Stomach smooth muscle (tissue), 2 donors: ENCODE measurements around the gene IL31RA.

Experiments used
- H3K27ac ChIP-seq: one replicate; pipeline ENCODE4 v1.7.0; 2013; ENCODE audit warnings: mild to moderate bottlenecking, low read length, inconsistent platforms
- H3K27me3 ChIP-seq, 2 donors: one replicate each; pipeline ENCODE4 v1.7.0; 2013; ENCODE audit warnings: low read length in 2 of 2; ENCODE audit not compliant: insufficient read depth in 2 of 2, control insufficient read depth in 1 of 2
- H3K36me3 ChIP-seq, 2 donors: one replicate each; pipeline ENCODE4 v1.7.0; 2013; ENCODE audit warnings: low read length in 2 of 2; ENCODE audit not compliant: control insufficient read depth in 2 of 2, insufficient read depth in 2 of 2
- H3K4me1 ChIP-seq: one replicate; pipeline ENCODE4 v1.7.0; 2013; ENCODE audit warnings: low read length; ENCODE audit not compliant: control insufficient read depth, insufficient read depth
- H3K4me3 ChIP-seq, 2 donors: one replicate each; pipeline ENCODE4 v1.7.0; 2013; ENCODE audit warnings: low read length in 2 of 2
- H3K9ac ChIP-seq, 2 donors: one replicate each; pipeline ENCODE4 v1.7.0; 2013; ENCODE audit warnings: low read length in 2 of 2, mild to moderate bottlenecking in 1 of 2
- H3K9me3 ChIP-seq, 2 donors: one replicate each; pipeline ENCODE4 v1.7.0; 2013; ENCODE audit warnings: low read length in 2 of 2; ENCODE audit not compliant: control insufficient read depth in 2 of 2
- donor health status: healthy.
- donor health status: Pancreatic carcinoma.

IL31RA gene

GRCh38 chr5:55880453-55880852 is 29.3 kb downstream of the IL31RA start:
- no peaks in the 10 kb centered on the region for H3K4me1 ChIP-seq
- H3K9me3 ChIP-seq, result no peaks in the 10 kb centered on the region
- no peaks in the 10 kb centered on the region for H3K36me3 ChIP-seq
- no peak overlapping the region for H3K27ac ChIP-seq
- no peak overlapping the region for H3K4me3 ChIP-seq
- H3K9ac ChIP-seq, result no peak overlapping the region
- H3K27me3 ChIP-seq, result no peaks in the 10 kb centered on the region

- no peak overlapping the region for H3K9ac ChIP-seq
- no peaks in the 10 kb centered on the region for H3K27me3 ChIP-seq
- no peak overlapping the region for H3K27ac ChIP-seq
- no peaks in the 10 kb centered on the region for H3K36me3 ChIP-seq
- no peaks in the 10 kb centered on the region for H3K4me1 ChIP-seq
- no peaks in the 10 kb centered on the region for H3K9me3 ChIP-seq
- H3K4me3 ChIP-seq, result no peak overlapping the region
Measured at GRCh38 chr5:55885359-55885758, 34.2 kb downstream of the IL31RA start.

GRCh38 chr5:55888205-55888604 is 37.0 kb downstream of the IL31RA start:
- Histone ChIP-seq H3K9me3 (no peaks in the 10 kb centered on the region), H3K4me1 (no peaks in the 10 kb centered on the region), H3K27me3 (no peaks in the 10 kb centered on the region), H3K27ac (no peak overlapping the region), H3K36me3 (no peaks in the 10 kb centered on the region), H3K9ac (no peak overlapping the region), H3K4me3 (no peak overlapping the region)

- H3K4me3 ChIP-seq, result no peak overlapping the region
Measured at GRCh38 chr5:55892479-55892878, 41.3 kb downstream of the IL31RA start.

GRCh38 chr5:55894135-55894534 is 43.0 kb downstream of the IL31RA start:
- no peak overlapping the region for H3K4me3 ChIP-seq
- H3K9me3 ChIP-seq, result no peaks in the 10 kb centered on the region
- no peak overlapping the region for H3K9ac ChIP-seq
- H3K36me3 ChIP-seq, result no peaks in the 10 kb centered on the region
- no peaks in the 10 kb centered on the region for H3K27me3 ChIP-seq
- no peaks in the 10 kb centered on the region for H3K4me1 ChIP-seq
- H3K27ac ChIP-seq, result no peak overlapping the region

More at GRCh38 chr5:55892479-55892878, 41.3 kb downstream of the IL31RA start:
- H3K4me1 ChIP-seq, result no peaks in the 10 kb centered on the region
- H3K9ac ChIP-seq, result no peak overlapping the region
- H3K9me3 ChIP-seq, result no peaks in the 10 kb centered on the region
- H3K27me3 ChIP-seq, result no peaks in the 10 kb centered on the region
- no peaks in the 10 kb centered on the region for H3K36me3 ChIP-seq
- no peak overlapping the region for H3K27ac ChIP-seq

GRCh38 chr5:55895346-55895745 is 44.2 kb downstream of the IL31RA start:
- no peak overlapping the region for H3K9ac ChIP-seq
- no peaks in the 10 kb centered on the region for H3K9me3 ChIP-seq
- no peaks in the 10 kb centered on the region for H3K27me3 ChIP-seq
- H3K4me3 ChIP-seq, result no peak overlapping the region
- H3K4me1 ChIP-seq, result no peaks in the 10 kb centered on the region
- no peaks in the 10 kb centered on the region for H3K36me3 ChIP-seq
- no peak overlapping the region for H3K27ac ChIP-seq

- no peaks in the 10 kb centered on the region for H3K9me3 ChIP-seq
- no peaks in the 10 kb centered on the region for H3K4me1 ChIP-seq
- no peaks in the 10 kb centered on the region for H3K36me3 ChIP-seq
- no peak overlapping the region for H3K4me3 ChIP-seq
- H3K27ac ChIP-seq, result no peak overlapping the region
- no peaks in the 10 kb centered on the region for H3K27me3 ChIP-seq
- no peak overlapping the region for H3K9ac ChIP-seq
Measured at GRCh38 chr5:55896238-55896637, 45.1 kb downstream of the IL31RA start.

- Histone ChIP-seq H3K4me3 (no peak overlapping the region), H3K9me3 (no peaks in the 10 kb centered on the region), H3K36me3 (no peaks in the 10 kb centered on the region), H3K27me3 (no peaks in the 10 kb centered on the region), H3K27ac (no peak overlapping the region), H3K4me1 (no peaks in the 10 kb centered on the region), H3K9ac (no peak overlapping the region)
Measured at GRCh38 chr5:55896663-55897062, 45.5 kb downstream of the IL31RA start.

- Histone ChIP-seq H3K27ac (no peak overlapping the region), H3K27me3 (no peaks in the 10 kb centered on the region), H3K36me3 (no peaks in the 10 kb centered on the region), H3K9ac (no peak overlapping the region), H3K9me3 (no peaks in the 10 kb centered on the region), H3K4me1 (no peaks in the 10 kb centered on the region), H3K4me3 (peak overlapping the region in 1 of 2 donors; percentile 66)
Measured at GRCh38 chr5:55897206-55897894, 46.2 kb downstream of the IL31RA start.

GRCh38 chr5:55897905-55898304 is 46.7 kb downstream of the IL31RA start:
- Histone ChIP-seq H3K27ac (no peak overlapping the region), H3K9me3 (no peaks in the 10 kb centered on the region), H3K27me3 (no peaks in the 10 kb centered on the region), H3K9ac (no peak overlapping the region), H3K4me3 (peak overlapping the region in 1 of 2 donors; percentile 66), H3K36me3 (no peaks in the 10 kb centered on the region), H3K4me1 (no peaks in the 10 kb centered on the region)

- Histone ChIP-seq H3K36me3 (no peaks in the 10 kb centered on the region), H3K27me3 (no peaks in the 10 kb centered on the region), H3K9ac (no peak overlapping the region), H3K4me3 (no peak overlapping the region), H3K9me3 (no peaks in the 10 kb centered on the region), H3K27ac (no peak overlapping the region), H3K4me1 (no peaks in the 10 kb centered on the region)
Measured at GRCh38 chr5:55899344-55899743, 48.2 kb downstream of the IL31RA start.
